ENCODE results near the gene FRZB. TPM values are rescaled to one million over a fixed set of nuclear protein-coding genes. Genes with fewer than 3 reads are reported as not detected.

Gene FRZB
- total RNA-seq, 2 donors from 2014 or later = not detected

DNA sequence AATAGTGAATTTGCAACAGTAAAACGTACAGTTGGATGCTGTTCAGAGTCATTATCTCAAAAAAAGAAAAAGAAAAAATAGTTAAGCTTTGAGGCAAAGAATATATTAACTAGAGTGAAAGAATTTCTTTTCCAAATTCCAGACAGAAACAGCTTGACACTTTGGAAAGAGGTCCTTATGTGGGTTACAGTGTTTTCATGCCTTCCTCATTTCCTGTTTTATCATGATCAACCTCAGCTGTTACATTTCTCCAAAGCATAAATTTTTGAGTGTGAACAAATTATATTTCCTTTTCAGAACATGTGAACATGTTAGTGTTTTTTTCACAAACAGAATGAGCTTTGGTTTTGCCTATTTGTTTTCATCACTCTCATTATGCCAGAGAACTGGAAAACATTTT, 13.6 kb downstream of the FRZB start:
- no peaks in the 10 kb centered on the region for H3K9me3 Mint-ChIP-seq

DNA sequence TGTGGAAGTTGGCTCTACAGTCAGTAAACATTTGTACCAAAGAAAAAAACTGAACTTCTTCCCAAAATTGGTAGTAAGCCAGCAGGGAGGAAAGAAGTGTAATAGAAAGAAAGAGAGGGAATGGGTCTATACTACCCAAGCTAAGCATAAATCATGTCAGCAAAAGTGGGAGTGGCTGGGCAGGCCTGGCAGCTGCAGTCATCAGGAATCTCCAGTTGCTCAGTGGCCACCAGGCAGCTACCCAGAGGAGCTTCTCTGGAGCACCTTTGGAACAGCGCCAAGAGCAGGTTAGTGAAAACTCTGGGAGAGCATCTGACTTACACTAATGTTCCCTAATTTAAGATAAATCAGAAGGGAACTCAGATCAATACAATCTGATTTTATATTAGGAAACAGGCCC, 14.3 kb downstream of the FRZB start:
- DNase-seq (no peak), ATAC-seq (replicated peaks in 1 of 2) (no peak)
- Mint-ChIP-seq H3K27ac (no peak overlapping the region), H3K27me3 (ENCODE audit: low read depth) (peaks cover 30% of the 10 kb centered on the region), H3K9me3 (no peaks in the 10 kb centered on the region), H3K36me3 (ENCODE audit: insufficient read depth in 2 of 2) (no peaks in the 10 kb centered on the region), H3K4me1 (ENCODE audit: low read depth) (no peaks in the 10 kb centered on the region), H3K4me3 (no peak overlapping the region)

More for the DNA sequence above, 13.6 kb downstream of the FRZB start:
- Mint-ChIP-seq H3K36me3 (ENCODE audit: insufficient read depth in 2 of 2) (no peaks in the 10 kb centered on the region), H3K4me3 (no peak overlapping the region), H3K27ac (no peak overlapping the region), H3K4me1 (ENCODE audit: low read depth) (no peaks in the 10 kb centered on the region), H3K27me3 (ENCODE audit: low read depth) (peaks cover 25% of the 10 kb centered on the region)
- DNase-seq (no peak), ATAC-seq (replicated peaks in 1 of 2) (no peak)

DNA sequence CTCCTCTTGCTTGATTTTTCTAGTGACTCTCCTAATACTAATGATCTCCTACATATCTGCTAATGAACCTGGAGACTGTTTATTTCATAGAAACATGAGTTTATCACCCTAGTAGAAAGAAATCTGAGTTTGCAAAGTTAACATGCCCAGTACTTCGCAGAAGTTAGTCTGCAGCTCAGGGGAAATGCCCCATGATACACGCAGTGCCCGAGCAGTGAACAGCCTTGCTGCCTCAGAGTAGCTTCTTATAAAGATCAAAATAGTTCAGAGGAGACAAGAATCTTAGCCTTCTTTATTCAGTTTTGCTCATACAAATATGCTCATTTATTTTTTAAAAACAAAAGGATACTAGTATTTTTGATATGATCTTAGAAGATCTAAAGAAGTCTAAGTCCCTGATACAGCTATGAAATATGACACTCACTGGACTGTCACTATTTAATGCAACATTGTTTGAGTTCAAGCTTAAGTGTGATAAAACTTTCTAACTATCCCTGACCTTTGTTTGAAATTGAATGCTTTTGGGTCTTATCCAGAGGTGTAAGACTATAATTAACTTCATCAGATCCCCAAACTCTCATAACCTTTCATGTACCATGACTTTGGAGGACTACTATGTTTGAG, 20.5 kb downstream of the FRZB start:
- Mint-ChIP-seq H3K4me3 (no peak overlapping the region), H3K36me3 (ENCODE audit: insufficient read depth in 2 of 2) (no peaks in the 10 kb centered on the region), H3K27ac (no peak overlapping the region)

DNA sequence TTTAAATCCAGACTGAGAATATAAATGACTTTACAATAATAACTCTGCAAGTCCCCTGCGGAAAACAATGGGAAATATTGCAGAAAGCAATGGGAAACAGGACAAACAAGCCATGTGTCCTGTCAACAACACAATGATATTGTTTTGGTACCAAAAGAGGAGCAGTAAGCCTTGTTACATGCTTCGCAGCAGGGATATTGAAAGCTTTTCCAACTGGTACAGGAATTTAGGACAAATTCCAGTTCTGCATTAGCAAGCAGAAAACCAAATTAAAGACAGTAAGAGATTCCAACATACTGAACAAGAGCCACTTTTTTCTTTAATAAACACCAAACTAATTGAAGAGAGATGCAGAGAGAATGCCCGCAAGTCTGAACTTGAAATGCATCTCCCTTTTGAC, 30.0 kb downstream of the FRZB start:
- no peak for ATAC-seq (replicated peaks in 1 of 2)
- H3K4me1 Mint-ChIP-seq (ENCODE audit: low read depth) = no peaks in the 10 kb centered on the region
- H3K27ac Mint-ChIP-seq = no peak overlapping the region
- peaks cover 39% of the 10 kb centered on the region for H3K27me3 Mint-ChIP-seq (ENCODE audit: low read depth)
- H3K4me3 Mint-ChIP-seq = no peak overlapping the region
- no peaks in the 10 kb centered on the region for H3K36me3 Mint-ChIP-seq (ENCODE audit: insufficient read depth in 2 of 2)
- no peak for DNase-seq
- H3K9me3 Mint-ChIP-seq = no peaks in the 10 kb centered on the region

More for the DNA sequence above, 20.5 kb downstream of the FRZB start:
- ATAC-seq (replicated peaks in 1 of 2) (no peak), DNase-seq (no peak)
- Mint-ChIP-seq H3K4me1 (ENCODE audit: low read depth) (no peaks in the 10 kb centered on the region), H3K27me3 (ENCODE audit: low read depth) (peaks cover 24% of the 10 kb centered on the region), H3K9me3 (no peaks in the 10 kb centered on the region)

- ATAC-seq (replicated peaks in 1 of 2) (no peak), DNase-seq (no peak)
- H3K27ac Mint-ChIP-seq = no peak overlapping the region
- H3K9me3 Mint-ChIP-seq = no peaks in the 10 kb centered on the region
- H3K4me3 Mint-ChIP-seq = no peak overlapping the region
- no peaks in the 10 kb centered on the region for H3K36me3 Mint-ChIP-seq (ENCODE audit: insufficient read depth in 2 of 2)
- no peaks in the 10 kb centered on the region for H3K4me1 Mint-ChIP-seq (ENCODE audit: low read depth)
- H3K27me3 Mint-ChIP-seq (ENCODE audit: low read depth) = peaks cover 23% of the 10 kb centered on the region
Observed at GRCh38 chr2:182834293-182834692, 32.1 kb downstream of the FRZB start.

DNA sequence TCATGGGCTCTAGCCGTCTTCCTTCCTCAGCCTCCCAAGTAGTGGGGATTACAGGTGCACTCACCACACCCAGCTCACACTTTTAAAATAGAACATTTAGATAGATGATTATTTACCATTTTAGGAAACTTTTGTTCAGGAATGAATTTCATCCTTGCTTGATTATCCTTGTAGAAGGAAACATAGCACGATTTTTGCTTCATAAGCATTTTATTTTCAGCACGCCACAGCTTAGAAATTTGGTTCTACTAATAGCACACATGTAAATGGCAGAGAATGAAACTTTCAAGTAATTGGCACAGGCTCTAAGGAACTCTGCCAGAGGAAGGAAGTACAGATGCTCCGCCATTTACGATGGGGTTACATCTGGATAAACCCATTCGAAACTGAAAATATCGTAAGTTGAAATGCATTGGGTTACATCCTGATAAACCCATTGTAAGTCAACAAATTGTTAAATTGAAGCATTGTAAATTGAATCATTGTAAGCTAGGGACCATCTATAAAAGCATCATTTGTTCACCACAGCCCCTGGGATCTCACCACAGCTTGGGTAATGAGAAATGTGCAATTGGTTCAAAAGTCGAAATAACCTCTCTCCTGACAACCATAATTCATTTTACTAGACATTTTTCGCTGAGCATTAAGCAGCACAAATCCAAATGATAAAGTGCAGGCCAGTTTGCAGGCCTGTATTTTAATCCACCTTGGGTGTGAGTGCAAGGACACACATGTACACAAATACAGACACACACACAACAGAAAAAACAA, 33.2 kb downstream of the FRZB start:
- DNase-seq (no peak), ATAC-seq (replicated peaks in 1 of 2) (no peak)
- Mint-ChIP-seq H3K36me3 (ENCODE audit: insufficient read depth in 2 of 2) (no peaks in the 10 kb centered on the region), H3K4me1 (ENCODE audit: low read depth) (no peaks in the 10 kb centered on the region), H3K4me3 (no peak overlapping the region), H3K27ac (no peak overlapping the region), H3K9me3 (no peaks in the 10 kb centered on the region), H3K27me3 (ENCODE audit: low read depth) (peaks cover 24% of the 10 kb centered on the region)

- Mint-ChIP-seq H3K4me1 (ENCODE audit: low read depth) (no peaks in the 10 kb centered on the region), H3K9me3 (no peaks in the 10 kb centered on the region), H3K27ac (no peak overlapping the region), H3K36me3 (ENCODE audit: insufficient read depth in 2 of 2) (no peaks in the 10 kb centered on the region), H3K4me3 (no peak overlapping the region), H3K27me3 (ENCODE audit: low read depth) (peaks cover 25% of the 10 kb centered on the region)
- DNase-seq (no peak), ATAC-seq (replicated peaks in 1 of 2) (no peak)
Observed at GRCh38 chr2:182831921-182832320, 34.5 kb downstream of the FRZB start.

DNA sequence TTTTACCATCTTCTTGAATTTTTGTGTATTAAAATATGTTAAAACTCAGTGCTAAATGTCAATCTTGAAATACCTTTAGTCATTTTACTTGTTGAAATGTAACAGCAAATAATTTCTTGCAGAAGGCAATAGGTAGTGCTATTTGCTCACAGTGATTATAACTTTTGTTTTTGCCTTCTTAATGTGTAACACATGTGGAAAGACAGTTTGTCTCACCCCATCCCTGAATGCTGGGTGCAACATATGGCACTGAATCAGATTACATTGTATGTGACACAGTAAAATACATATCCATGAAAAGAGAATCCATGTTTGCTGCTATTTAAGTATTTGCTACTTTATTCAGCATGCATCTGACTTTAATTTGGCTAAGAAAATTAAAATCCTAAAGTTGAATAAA, 35.3 kb downstream of the FRZB start:
- H3K27me3 Mint-ChIP-seq (ENCODE audit: low read depth) = peaks cover 25% of the 10 kb centered on the region
- no peaks in the 10 kb centered on the region for H3K4me1 Mint-ChIP-seq (ENCODE audit: low read depth)
- no peaks in the 10 kb centered on the region for H3K9me3 Mint-ChIP-seq
- H3K27ac Mint-ChIP-seq = no peak overlapping the region
- ATAC-seq (replicated peaks in 1 of 2) (no peak), DNase-seq (no peak)
- H3K36me3 Mint-ChIP-seq (ENCODE audit: insufficient read depth in 2 of 2) = no peaks in the 10 kb centered on the region
- no peak overlapping the region for H3K4me3 Mint-ChIP-seq

- no peaks in the 10 kb centered on the region for H3K36me3 Mint-ChIP-seq (ENCODE audit: insufficient read depth in 2 of 2)
- no peak overlapping the region for H3K27ac Mint-ChIP-seq
- ATAC-seq (replicated peaks in 1 of 2) (no peak), DNase-seq (no peak)
- H3K4me3 Mint-ChIP-seq = no peak overlapping the region
- H3K27me3 Mint-ChIP-seq (ENCODE audit: low read depth) = peaks cover 11% of the 10 kb centered on the region
- no peaks in the 10 kb centered on the region for H3K9me3 Mint-ChIP-seq
- H3K4me1 Mint-ChIP-seq (ENCODE audit: low read depth) = no peaks in the 10 kb centered on the region
Observed at GRCh38 chr2:182827182-182827879, 39.1 kb downstream of the FRZB start.

- Mint-ChIP-seq H3K4me3 (no peak overlapping the region), H3K27me3 (ENCODE audit: low read depth) (peaks cover 11% of the 10 kb centered on the region), H3K4me1 (ENCODE audit: low read depth) (no peaks in the 10 kb centered on the region), H3K36me3 (ENCODE audit: insufficient read depth in 2 of 2) (no peaks in the 10 kb centered on the region), H3K9me3 (no peaks in the 10 kb centered on the region), H3K27ac (no peak overlapping the region)
- DNase-seq (no peak), ATAC-seq (replicated peaks in 1 of 2) (no peak)
Observed at GRCh38 chr2:182826496-182826895, 39.9 kb downstream of the FRZB start.

- no peaks in the 10 kb centered on the region for H3K36me3 Mint-ChIP-seq (ENCODE audit: insufficient read depth in 2 of 2)
- no peak for ATAC-seq (replicated peaks in 1 of 2)
- H3K27me3 Mint-ChIP-seq (ENCODE audit: low read depth) = peaks cover 11% of the 10 kb centered on the region
- DNase-seq = no peak
- H3K9me3 Mint-ChIP-seq = no peaks in the 10 kb centered on the region
- no peak overlapping the region for H3K4me3 Mint-ChIP-seq
- H3K4me1 Mint-ChIP-seq (ENCODE audit: low read depth) = no peaks in the 10 kb centered on the region
- no peak overlapping the region for H3K27ac Mint-ChIP-seq
Observed at GRCh38 chr2:182826064-182826463, 40.4 kb downstream of the FRZB start.

GRCh38 chr2:182824767-182825158, 41.7 kb downstream of the FRZB start:
- no peak overlapping the region for H3K27ac Mint-ChIP-seq
- ATAC-seq (replicated peaks in 1 of 2) (no peak), DNase-seq (no peak)
- no peaks in the 10 kb centered on the region for H3K36me3 Mint-ChIP-seq (ENCODE audit: insufficient read depth in 2 of 2)
- H3K27me3 Mint-ChIP-seq (ENCODE audit: low read depth) = peaks cover 11% of the 10 kb centered on the region
- H3K9me3 Mint-ChIP-seq = no peaks in the 10 kb centered on the region
- no peak overlapping the region for H3K4me3 Mint-ChIP-seq
- no peaks in the 10 kb centered on the region for H3K4me1 Mint-ChIP-seq (ENCODE audit: low read depth)

DNA sequence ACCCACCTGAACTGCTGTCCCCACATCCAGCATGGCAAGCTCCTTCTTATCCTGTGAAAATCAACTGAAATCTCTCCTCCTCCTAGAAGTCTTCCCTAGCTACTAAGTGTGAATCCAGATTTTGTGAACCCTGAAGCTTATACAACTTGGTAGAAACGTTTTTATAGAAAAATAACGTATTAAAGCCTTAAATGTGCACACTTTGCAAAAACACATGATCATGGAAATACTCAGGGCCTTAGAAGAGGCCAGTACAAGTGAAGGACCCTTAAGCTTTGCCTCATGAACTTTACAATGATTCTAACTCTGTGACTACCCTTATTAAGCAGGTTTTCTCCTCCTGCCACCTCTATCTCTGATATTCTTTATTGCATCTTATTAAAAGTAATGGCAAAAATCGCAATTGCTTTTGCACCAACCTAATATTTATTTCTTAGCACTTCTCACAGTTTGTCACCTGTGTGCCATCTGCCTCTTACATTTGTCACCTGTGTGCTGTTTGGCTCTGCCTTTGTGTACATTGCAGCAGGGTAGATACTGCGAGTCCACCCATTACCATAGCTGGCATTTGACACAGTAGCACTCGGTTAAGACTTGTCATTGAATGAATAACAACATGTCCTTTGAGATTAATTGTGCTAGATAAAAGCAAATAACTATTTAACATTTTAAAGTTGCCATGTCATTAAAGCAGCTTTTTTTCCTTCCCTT, 42.2 kb downstream of the FRZB start:
- no peaks in the 10 kb centered on the region for H3K4me1 Mint-ChIP-seq (ENCODE audit: low read depth)
- no peaks in the 10 kb centered on the region for H3K36me3 Mint-ChIP-seq (ENCODE audit: insufficient read depth in 2 of 2)
- no peak overlapping the region for H3K4me3 Mint-ChIP-seq
- peaks cover 10% of the 10 kb centered on the region for H3K27me3 Mint-ChIP-seq (ENCODE audit: low read depth)
- H3K9me3 Mint-ChIP-seq = no peaks in the 10 kb centered on the region
- DNase-seq (no peak), ATAC-seq (replicated peaks in 1 of 2) (no peak)
- H3K27ac Mint-ChIP-seq = no peak overlapping the region

All from activated T-cell treated with anti-CD3 and anti-CD28 coated beads, Interleukin-2, amount 50 U/mL, for 72 hours (primary cell).